OCI-LY7 (cell line): ENCODE results near the gene ARHGEF16.

Experiments used
- EZH2phosphoT487 ChIP-seq: fragments of 200-600 bp; sonication (generic); IDR thresholded peaks from 2 replicates; pipeline ENCODE4 v1.6.1; 2018; ENCODE audit warnings: low read depth, borderline replicate concordance, mild to moderate bottlenecking, mixed run types, antibody characterized with exemption, low read length, moderate library complexity, mixed read lengths
- TF ChIP-seq, protein P1 (sequence below): fragments of 200-600 bp; sonication (generic); conservative IDR thresholded peaks from 2 replicates; pipeline ENCODE4 v1.5.1; 2014; ENCODE audit warnings: mild to moderate bottlenecking, antibody characterized with exemption, low read length, moderate library complexity, mixed read lengths

DNA sequence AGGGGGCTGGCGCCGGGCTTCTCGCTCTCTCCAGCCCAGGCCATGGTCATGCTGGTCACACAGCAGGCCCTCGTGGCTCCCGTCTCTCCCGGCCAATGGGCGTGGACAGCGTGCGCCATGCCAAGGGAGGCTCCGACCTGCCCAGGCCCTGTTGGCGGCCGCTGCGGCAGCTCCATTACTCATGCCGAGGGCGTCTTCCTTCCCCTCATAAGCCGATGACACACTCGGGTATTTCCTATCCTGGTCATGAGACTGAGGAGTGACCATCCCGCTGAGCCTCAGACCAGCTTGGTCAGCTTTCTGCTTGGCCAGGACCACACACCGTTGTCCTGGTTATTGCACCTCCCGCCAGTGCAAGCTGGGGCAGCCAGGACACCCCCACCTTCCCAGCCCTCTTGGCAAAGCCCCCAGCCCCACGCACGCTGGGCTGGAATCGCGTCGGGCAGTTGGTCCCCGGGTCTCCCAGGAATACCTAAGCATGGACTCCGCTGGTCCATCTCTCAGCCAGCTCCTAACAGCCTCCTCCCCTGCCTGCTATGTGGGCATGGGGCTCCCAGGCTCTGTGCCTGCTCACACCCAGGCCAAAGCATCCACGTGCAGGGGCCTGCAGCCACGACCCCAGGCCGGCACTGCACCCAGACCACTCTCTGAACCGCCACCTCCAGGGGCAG is 49.8 kb downstream of the ARHGEF16 start:
- no peak for TF ChIP-seq EZH2phosphoT487
- TF ChIP-seq, protein P1, sequence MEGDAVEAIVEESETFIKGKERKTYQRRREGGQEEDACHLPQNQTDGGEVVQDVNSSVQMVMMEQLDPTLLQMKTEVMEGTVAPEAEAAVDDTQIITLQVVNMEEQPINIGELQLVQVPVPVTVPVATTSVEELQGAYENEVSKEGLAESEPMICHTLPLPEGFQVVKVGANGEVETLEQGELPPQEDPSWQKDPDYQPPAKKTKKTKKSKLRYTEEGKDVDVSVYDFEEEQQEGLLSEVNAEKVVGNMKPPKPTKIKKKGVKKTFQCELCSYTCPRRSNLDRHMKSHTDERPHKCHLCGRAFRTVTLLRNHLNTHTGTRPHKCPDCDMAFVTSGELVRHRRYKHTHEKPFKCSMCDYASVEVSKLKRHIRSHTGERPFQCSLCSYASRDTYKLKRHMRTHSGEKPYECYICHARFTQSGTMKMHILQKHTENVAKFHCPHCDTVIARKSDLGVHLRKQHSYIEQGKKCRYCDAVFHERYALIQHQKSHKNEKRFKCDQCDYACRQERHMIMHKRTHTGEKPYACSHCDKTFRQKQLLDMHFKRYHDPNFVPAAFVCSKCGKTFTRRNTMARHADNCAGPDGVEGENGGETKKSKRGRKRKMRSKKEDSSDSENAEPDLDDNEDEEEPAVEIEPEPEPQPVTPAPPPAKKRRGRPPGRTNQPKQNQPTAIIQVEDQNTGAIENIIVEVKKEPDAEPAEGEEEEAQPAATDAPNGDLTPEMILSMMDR: no peak
